SU-DHL-6 (cell line): ENCODE data around the gene HEY2.

Experiments
- EZH2phosphoT487 ChIP-seq: fragments of 200-600 bp; sonication (generic), shearing (Covaris generic); conservative IDR thresholded peaks from 2 replicates; pipeline ENCODE4 v1.6.1; 2018; ENCODE audit warnings: mild to moderate bottlenecking, antibody characterized with exemption, low read length, moderate library complexity, mixed read lengths
- TF ChIP-seq, protein P1 (sequence below): fragments of 200-600 bp; sonication (generic); IDR thresholded peaks from one replicate; pipeline ENCODE4 v1.5.1; 2017; ENCODE audit warnings: antibody characterized with exemption, mild to moderate bottlenecking, low read length, moderate library complexity; ENCODE audit not compliant: insufficient read depth, poor library complexity, severe bottlenecking

DNA sequence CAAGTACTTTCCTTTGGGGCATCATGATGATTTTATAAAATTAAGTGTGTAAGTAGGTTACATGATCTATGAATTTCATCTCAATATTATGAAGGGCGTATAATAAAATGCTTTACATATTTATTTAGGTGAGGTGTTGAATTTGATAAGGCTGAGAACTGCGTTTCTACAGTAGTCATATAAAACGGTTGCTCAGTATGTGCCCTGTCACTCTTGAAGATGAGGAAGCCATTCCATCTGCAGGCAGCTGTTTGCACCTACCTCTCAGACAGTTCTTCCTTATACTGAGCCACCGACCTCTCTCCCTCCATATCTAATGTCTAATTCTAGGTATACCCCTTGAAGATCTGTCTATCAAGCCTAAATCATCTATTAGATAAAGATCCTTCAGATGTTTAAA is 57.4 kb downstream of the HEY2 start:
- TF ChIP-seq, protein P1, sequence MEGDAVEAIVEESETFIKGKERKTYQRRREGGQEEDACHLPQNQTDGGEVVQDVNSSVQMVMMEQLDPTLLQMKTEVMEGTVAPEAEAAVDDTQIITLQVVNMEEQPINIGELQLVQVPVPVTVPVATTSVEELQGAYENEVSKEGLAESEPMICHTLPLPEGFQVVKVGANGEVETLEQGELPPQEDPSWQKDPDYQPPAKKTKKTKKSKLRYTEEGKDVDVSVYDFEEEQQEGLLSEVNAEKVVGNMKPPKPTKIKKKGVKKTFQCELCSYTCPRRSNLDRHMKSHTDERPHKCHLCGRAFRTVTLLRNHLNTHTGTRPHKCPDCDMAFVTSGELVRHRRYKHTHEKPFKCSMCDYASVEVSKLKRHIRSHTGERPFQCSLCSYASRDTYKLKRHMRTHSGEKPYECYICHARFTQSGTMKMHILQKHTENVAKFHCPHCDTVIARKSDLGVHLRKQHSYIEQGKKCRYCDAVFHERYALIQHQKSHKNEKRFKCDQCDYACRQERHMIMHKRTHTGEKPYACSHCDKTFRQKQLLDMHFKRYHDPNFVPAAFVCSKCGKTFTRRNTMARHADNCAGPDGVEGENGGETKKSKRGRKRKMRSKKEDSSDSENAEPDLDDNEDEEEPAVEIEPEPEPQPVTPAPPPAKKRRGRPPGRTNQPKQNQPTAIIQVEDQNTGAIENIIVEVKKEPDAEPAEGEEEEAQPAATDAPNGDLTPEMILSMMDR, result no peak
- TF ChIP-seq EZH2phosphoT487, result no peak
